Stomach (tissue), 4 donors: ENCODE results near the gene BBS12.

Experiments
- POLR2A ChIP-seq, 4 donors: fragments of 450-650 bp; IDR thresholded peaks; one replicate each; pipeline ENCODE4 v1.6.1; 2016; ENCODE audit warnings: antibody characterized with exemption in 4 of 4, control low read depth in 2 of 4, mild to moderate bottlenecking in 1 of 4, moderate library complexity in 1 of 4
- TF ChIP-seq, protein P1 (sequence below), 7 experiments: fragments of 450-650 bp in 4 of 7; fragments of 200-600 bp in 3 of 7; sonication (generic) in 3 of 7; IDR thresholded peaks; one replicate each; pipeline ENCODE4 v1.5.1; 2016 to 2019; ENCODE audit warnings: antibody characterized with exemption in 7 of 7, control low read depth in 2 of 7, mild to moderate bottlenecking in 1 of 7

DNA sequence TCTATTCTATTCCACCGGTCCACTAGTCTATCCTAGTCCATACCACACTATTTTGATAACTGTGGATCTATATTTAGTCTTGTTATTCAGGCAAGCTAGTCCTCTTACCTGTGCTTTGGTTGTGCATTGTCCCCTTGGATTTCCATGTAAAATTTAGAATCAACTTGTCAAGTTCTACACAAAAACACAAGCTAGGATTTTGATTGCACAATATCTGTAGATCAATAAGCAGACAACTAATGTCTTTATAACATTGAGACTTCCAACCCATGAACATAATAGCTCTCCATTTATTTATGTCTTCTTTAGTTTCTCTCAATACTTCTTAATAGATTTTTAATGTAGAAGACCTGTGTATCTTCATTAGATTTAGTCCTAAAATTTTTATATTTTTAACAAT lies 10.2 kb upstream of the BBS12 start:
- TF ChIP-seq, protein P1, sequence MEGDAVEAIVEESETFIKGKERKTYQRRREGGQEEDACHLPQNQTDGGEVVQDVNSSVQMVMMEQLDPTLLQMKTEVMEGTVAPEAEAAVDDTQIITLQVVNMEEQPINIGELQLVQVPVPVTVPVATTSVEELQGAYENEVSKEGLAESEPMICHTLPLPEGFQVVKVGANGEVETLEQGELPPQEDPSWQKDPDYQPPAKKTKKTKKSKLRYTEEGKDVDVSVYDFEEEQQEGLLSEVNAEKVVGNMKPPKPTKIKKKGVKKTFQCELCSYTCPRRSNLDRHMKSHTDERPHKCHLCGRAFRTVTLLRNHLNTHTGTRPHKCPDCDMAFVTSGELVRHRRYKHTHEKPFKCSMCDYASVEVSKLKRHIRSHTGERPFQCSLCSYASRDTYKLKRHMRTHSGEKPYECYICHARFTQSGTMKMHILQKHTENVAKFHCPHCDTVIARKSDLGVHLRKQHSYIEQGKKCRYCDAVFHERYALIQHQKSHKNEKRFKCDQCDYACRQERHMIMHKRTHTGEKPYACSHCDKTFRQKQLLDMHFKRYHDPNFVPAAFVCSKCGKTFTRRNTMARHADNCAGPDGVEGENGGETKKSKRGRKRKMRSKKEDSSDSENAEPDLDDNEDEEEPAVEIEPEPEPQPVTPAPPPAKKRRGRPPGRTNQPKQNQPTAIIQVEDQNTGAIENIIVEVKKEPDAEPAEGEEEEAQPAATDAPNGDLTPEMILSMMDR (IDR thresholded peaks at IDR 0.05) = no peak
- TF ChIP-seq POLR2A (IDR thresholded peaks at IDR 0.05) = no peak
